Panc1 (cell line): ENCODE measurements around the gene NKX2-2. TPM values are rescaled to one million over a fixed set of nuclear protein-coding genes. Genes with fewer than 3 reads are reported as not detected.

Source experiments
- ATAC-seq: fragments of 200-7000 bp; cut with Tn5 transposase; 2 replicates; pipeline ENCODE4 v1.9.1; 2020; ENCODE audit warnings: mild to moderate bottlenecking, moderate library complexity
- BruUV-seq: library from RNA; stranded (reverse); fragments of 400-500 nt; replicated peaks from 2 replicates; lab custom pipeline; 2021; lab: Mats Ljungman, UMichigan
- CTCF ChIA-PET: fragments of 300-600 bp; sonication (Branson Sonifier 250); formaldehyde crosslinking; loops from one replicate; lab custom pipeline; 2022; ENCODE audit warnings: antibody characterized with exemption; lab: Charles Lee
- POLR2A ChIA-PET: fragments of 300-600 bp; sonication (Branson Sonifier 250); formaldehyde crosslinking; loops from one replicate; lab custom pipeline; 2022; ENCODE audit warnings: antibody characterized with exemption; lab: Charles Lee
- DNase-seq: peaks from one replicate; pipeline ENCODE4 v3.0.0-alpha.2; 2010; ENCODE audit warnings: low read depth, low spot score
- H3K27ac ChIP-seq: 2 replicates; pipeline ENCODE4 v1.5.1; 2011; ENCODE audit warnings: mild to moderate bottlenecking, low read length, inconsistent platforms
- H3K27me3 ChIP-seq: fragments of 200-500 bp; sonication (Bioruptor generic); 2 replicates; pipeline ENCODE4 v1.6.0; 2014; ENCODE audit warnings: low read length, inconsistent platforms; ENCODE audit not compliant: control insufficient read depth, insufficient read depth
- H3K36me3 ChIP-seq: fragments of 200-500 bp; sonication (Bioruptor generic); 2 replicates; pipeline ENCODE4 v1.5.1; 2014; ENCODE audit warnings: inconsistent platforms, mild to moderate bottlenecking, low read length, moderate library complexity; ENCODE audit not compliant: control insufficient read depth, insufficient read depth
- H3K4me1 ChIP-seq: 2 replicates; pipeline ENCODE4 v1.5.1; 2011; ENCODE audit warnings: inconsistent platforms, mild to moderate bottlenecking, low read length, moderate library complexity; ENCODE audit not compliant: control insufficient read depth, insufficient read depth
- H3K4me3 ChIP-seq, 2 experiments: 2 replicates each; pipeline ENCODE4 v1.5.1; 2011 to 2012; ENCODE audit warnings: low read depth in 2 of 2, low read length in 2 of 2, mild to moderate bottlenecking in 2 of 2, inconsistent platforms in 1 of 2, moderate library complexity in 1 of 2
- H3K9me3 ChIP-seq: fragments of 200-500 bp; sonication (Bioruptor generic); 2 replicates; pipeline ENCODE4 v1.5.1; 2014; ENCODE audit warnings: low read depth, mild to moderate bottlenecking, inconsistent platforms, low read length, moderate library complexity; ENCODE audit not compliant: control insufficient read depth, insufficient read depth
- POLR2AphosphoS5 ChIP-seq: IDR thresholded peaks from 2 replicates; pipeline ENCODE4 v1.6.1; 2012; ENCODE audit warnings: mild to moderate bottlenecking, low read depth, low read length, moderate library complexity
- SIN3A ChIP-seq: IDR thresholded peaks from 2 replicates; pipeline ENCODE4 v1.6.1; 2012; ENCODE audit warnings: low read depth, mild to moderate bottlenecking, low read length, moderate library complexity, borderline replicate concordance; ENCODE audit not compliant: insufficient read depth
- TCF7L2 ChIP-seq: IDR thresholded peaks from 2 replicates; pipeline ENCODE4 v1.6.1; 2011; ENCODE audit warnings: mild to moderate bottlenecking, low read depth, low read length, inconsistent platforms
- in situ Hi-C: cut with HindIII; loops from 2 replicates; pipeline ENCODE4 v1.10.0; 2016; ENCODE audit warnings: low sequenced_read_pairs, low pct_unique_long_range_greater_than_20kb
- intact Hi-C: fragments of 100-400 bp; cut with micrococcal nuclease; formaldehyde crosslinking; loops from one replicate; pipeline ENCODE4 v1.10.0; 2022; ENCODE audit not compliant: unreplicated experiment
- total RNA-seq: library from RNA; stranded (reverse); gene quantifications from one replicate; pipeline ENCODE4 v1.2.1, GENCODE V29; 2021; ENCODE audit not compliant: unreplicated experiment
- TF ChIP-seq, protein P1 (sequence below): fragments of 450-650 bp; IDR thresholded peaks from 2 replicates; pipeline ENCODE4 v1.5.1; 2017; ENCODE audit warnings: mild to moderate bottlenecking
- TF ChIP-seq, protein P2 (sequence below), 2 experiments: IDR thresholded peaks; 2 replicates each; pipeline ENCODE4 v1.6.1; 2011 to 2012; ENCODE audit warnings: low read depth in 2 of 2, control low read depth in 1 of 2, low read length in 1 of 2, mild to moderate bottlenecking in 1 of 2, moderate library complexity in 1 of 2; ENCODE audit not compliant: insufficient read depth in 1 of 2

Gene NKX2-2
- total RNA-seq, 1 experiment from 2014 or later = not detected

DNA sequence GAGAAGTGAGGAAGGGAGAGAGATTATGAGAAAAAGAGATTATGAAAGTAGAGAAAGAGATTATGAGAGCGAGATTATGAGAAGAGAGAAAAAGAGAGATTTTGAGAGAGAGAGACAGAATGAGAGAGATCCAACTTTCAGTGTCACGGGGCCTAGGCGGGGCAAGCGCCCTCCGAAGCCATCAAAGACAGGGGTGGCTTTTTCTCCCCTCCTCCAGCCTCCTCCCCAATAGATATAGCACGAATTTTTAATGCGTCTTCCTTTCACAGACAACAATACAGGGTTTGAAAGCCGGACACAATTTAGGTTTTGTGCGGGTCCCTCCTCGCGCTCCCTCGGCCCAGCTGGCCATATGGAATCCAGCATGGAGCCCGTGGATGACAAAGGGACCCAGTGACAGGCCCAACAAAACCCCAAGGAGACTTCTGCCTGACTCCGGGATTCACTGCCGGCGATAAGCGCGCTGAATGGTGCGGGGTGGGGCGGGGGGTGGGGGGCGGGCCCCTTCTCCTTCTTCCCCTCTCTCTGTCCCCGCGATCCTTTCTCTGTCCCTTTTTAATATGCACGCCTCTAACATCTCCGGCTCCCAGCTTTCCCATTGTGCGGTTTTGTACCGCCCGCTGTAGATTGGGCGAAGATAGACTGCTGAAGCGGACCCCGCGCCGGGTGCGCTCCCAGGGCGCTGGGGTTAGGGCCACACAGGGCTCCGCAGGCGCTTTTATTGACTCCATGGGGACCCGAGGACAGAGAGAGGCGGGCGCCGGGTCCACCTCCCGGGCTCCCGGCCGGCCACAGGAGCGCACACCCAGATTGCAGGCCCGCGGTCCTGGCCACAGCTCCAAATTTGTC lies 5.4 kb downstream of the NKX2-2 start:
- H3K4me1 ChIP-seq = no peaks in the 10 kb centered on the region
- no peak overlapping the region for H3K4me3 ChIP-seq
- no peak overlapping the region for H3K27ac ChIP-seq
- ChIA-PET POLR2A (no interaction called here), CTCF (no interaction called here)
- no peaks in the 10 kb centered on the region for H3K36me3 ChIP-seq
- H3K27me3 ChIP-seq = no peaks in the 10 kb centered on the region
- in situ Hi-C loops (no loop called here), intact Hi-C loops (loop anchor here (10.0 kb wide), 2 partner anchors 644 to 674 kb away; no protein-coding TSS in a partner anchor)
- no TSS peak for BruUV-seq
- ATAC-seq = no peak
- TF ChIP-seq, protein P1, sequence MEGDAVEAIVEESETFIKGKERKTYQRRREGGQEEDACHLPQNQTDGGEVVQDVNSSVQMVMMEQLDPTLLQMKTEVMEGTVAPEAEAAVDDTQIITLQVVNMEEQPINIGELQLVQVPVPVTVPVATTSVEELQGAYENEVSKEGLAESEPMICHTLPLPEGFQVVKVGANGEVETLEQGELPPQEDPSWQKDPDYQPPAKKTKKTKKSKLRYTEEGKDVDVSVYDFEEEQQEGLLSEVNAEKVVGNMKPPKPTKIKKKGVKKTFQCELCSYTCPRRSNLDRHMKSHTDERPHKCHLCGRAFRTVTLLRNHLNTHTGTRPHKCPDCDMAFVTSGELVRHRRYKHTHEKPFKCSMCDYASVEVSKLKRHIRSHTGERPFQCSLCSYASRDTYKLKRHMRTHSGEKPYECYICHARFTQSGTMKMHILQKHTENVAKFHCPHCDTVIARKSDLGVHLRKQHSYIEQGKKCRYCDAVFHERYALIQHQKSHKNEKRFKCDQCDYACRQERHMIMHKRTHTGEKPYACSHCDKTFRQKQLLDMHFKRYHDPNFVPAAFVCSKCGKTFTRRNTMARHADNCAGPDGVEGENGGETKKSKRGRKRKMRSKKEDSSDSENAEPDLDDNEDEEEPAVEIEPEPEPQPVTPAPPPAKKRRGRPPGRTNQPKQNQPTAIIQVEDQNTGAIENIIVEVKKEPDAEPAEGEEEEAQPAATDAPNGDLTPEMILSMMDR = no peak
- no peak for TF ChIP-seq POLR2AphosphoS5
- TF ChIP-seq SIN3A = no peak
- H3K9me3 ChIP-seq = no peaks in the 10 kb centered on the region
- no peak for DNase-seq

DNA sequence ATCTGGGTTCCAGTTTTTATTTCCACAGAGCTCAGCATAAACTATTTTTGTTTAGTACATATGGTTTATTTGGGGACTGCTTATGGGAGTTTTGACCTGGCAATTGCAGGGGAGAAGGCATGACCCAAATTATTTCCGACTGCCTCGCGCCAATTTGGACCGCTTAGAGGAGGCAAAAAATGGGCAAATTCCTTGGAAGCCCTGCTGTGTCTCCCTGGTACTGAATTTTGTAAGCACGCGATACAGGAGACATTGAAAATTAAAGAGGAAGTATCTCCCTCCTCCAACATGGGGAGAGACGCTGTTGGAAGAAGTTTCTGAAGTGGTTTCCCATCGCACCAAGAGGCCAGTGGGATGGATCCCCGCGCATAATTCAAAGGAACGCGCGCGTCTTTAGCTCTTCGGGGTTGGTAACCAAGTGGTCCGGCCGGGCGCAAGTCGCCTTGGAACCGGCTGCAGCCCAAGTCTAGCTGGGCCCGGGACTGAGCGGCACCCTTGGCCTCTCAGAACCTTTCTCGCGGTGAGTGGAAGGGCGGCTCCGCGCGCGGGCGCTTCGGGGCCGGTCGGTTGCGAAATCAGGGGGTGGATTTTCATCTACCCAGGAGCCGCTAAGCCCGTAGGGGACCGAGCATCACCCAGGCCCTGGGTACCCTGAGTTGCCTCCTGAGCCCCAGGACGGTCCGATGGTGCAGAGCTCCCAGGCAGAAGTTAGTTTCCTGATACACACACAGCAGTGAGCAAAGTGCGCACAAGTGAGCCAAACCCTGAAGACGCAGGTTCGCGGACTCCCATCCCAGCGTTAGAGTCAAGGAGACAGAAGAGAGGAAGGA lies 6.2 kb downstream of the NKX2-2 start:
- Histone ChIP-seq H3K4me3 (no peak overlapping the region), H3K36me3 (no peaks in the 10 kb centered on the region), H3K27ac (no peak overlapping the region), H3K4me1 (no peaks in the 10 kb centered on the region), H3K27me3 (no peaks in the 10 kb centered on the region), H3K9me3 (no peaks in the 10 kb centered on the region)
- POLR2A ChIA-PET = no interaction called here
- no TSS peak for BruUV-seq
- CTCF ChIA-PET = no interaction called here
- TF ChIP-seq POLR2AphosphoS5 (no peak), SIN3A (no peak), TCF7L2 (no peak)
- TF ChIP-seq, protein P2, sequence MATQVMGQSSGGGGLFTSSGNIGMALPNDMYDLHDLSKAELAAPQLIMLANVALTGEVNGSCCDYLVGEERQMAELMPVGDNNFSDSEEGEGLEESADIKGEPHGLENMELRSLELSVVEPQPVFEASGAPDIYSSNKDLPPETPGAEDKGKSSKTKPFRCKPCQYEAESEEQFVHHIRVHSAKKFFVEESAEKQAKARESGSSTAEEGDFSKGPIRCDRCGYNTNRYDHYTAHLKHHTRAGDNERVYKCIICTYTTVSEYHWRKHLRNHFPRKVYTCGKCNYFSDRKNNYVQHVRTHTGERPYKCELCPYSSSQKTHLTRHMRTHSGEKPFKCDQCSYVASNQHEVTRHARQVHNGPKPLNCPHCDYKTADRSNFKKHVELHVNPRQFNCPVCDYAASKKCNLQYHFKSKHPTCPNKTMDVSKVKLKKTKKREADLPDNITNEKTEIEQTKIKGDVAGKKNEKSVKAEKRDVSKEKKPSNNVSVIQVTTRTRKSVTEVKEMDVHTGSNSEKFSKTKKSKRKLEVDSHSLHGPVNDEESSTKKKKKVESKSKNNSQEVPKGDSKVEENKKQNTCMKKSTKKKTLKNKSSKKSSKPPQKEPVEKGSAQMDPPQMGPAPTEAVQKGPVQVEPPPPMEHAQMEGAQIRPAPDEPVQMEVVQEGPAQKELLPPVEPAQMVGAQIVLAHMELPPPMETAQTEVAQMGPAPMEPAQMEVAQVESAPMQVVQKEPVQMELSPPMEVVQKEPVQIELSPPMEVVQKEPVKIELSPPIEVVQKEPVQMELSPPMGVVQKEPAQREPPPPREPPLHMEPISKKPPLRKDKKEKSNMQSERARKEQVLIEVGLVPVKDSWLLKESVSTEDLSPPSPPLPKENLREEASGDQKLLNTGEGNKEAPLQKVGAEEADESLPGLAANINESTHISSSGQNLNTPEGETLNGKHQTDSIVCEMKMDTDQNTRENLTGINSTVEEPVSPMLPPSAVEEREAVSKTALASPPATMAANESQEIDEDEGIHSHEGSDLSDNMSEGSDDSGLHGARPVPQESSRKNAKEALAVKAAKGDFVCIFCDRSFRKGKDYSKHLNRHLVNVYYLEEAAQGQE (IDR thresholded peaks at IDR 0.05; ENCODE audit: insufficient read depth in 1 of 2, low read depth in 2 of 2, low read length in 1 of 2) = no peak
- TF ChIP-seq, protein P1 = no peak
- DNase-seq = no peak
- ATAC-seq = no peak
- intact Hi-C loops (loop anchor here (10.0 kb wide), 2 partner anchors 643 to 673 kb away; no protein-coding TSS in a partner anchor), in situ Hi-C loops (no loop called here)
